ENCODE measurements around the gene SDK1. TPM values are rescaled to one million over a fixed set of nuclear protein-coding genes. Genes with fewer than 3 reads are reported as not detected.

SDK1 gene
- total RNA-seq, 1 experiment from 2014 or later, result 9.3 TPM

DNA sequence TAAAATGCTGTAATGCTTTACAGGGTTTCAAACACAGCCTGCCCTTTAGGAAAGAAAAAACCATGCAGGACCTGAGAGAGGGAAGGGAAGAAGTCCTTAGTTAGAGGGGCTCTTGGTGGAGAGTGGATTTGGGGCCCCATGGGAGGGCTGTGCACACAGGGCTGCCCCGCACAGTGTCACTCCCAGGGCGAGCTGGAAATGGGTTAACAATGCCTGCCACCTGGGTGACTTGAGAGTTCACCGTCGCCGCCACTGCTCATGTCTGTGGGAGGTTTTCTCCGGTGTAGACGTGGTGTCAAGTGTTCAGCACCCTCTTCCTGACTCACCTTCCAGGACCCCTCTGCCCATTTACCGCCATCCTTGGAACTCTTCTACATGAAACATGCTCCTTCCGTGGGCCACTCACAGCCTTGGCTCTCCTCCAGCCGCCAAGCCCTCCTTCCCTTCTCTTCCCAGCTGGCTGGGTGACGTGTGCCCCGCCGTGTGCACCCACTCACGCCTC lies 686.4 kb downstream of the SDK1 start:
- H3K27ac Mint-ChIP-seq, result peak overlapping the region; percentile 52; the same call in 1 of the 2 replicates
- peaks cover 5% of the 10 kb centered on the region; the same call in 1 of the 2 replicates for H3K36me3 Mint-ChIP-seq
- H3K9me3 Mint-ChIP-seq, result no peaks in the 10 kb centered on the region
- no peaks in the 10 kb centered on the region for H3K27me3 Mint-ChIP-seq (ENCODE audit: low read depth)
- ATAC-seq (no peak), DNase-seq (ENCODE audit: low spot score) (no peak)
- peaks cover 7% of the 10 kb centered on the region for H3K4me1 Mint-ChIP-seq
- H3K4me3 Mint-ChIP-seq, result no peak overlapping the region
- POLR2A ChIA-PET, result no interaction called here
- CTCF ChIA-PET, result interaction anchor here (3.9 kb wide), 1 partner anchor 8 kb away, joined by 20 read pairs; no protein-coding TSS in a partner anchor
- TF ChIP-seq, protein P1, sequence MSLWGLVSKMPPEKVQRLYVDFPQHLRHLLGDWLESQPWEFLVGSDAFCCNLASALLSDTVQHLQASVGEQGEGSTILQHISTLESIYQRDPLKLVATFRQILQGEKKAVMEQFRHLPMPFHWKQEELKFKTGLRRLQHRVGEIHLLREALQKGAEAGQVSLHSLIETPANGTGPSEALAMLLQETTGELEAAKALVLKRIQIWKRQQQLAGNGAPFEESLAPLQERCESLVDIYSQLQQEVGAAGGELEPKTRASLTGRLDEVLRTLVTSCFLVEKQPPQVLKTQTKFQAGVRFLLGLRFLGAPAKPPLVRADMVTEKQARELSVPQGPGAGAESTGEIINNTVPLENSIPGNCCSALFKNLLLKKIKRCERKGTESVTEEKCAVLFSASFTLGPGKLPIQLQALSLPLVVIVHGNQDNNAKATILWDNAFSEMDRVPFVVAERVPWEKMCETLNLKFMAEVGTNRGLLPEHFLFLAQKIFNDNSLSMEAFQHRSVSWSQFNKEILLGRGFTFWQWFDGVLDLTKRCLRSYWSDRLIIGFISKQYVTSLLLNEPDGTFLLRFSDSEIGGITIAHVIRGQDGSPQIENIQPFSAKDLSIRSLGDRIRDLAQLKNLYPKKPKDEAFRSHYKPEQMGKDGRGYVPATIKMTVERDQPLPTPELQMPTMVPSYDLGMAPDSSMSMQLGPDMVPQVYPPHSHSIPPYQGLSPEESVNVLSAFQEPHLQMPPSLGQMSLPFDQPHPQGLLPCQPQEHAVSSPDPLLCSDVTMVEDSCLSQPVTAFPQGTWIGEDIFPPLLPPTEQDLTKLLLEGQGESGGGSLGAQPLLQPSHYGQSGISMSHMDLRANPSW (CRISPR knock-in tag; conservative IDR thresholded peaks at IDR 0.05; ENCODE audit: low read depth), result no peak
- TF ChIP-seq ATF1 (CRISPR knock-in tag; IDR thresholded peaks at IDR 0.05) (no peak), GRHL2 (CRISPR knock-in tag; IDR thresholded peaks at IDR 0.05; ENCODE audit: insufficient replicate concordance, severe bottlenecking) (no peak), OVOL2 (CRISPR knock-in tag; IDR thresholded peaks at IDR 0.05; ENCODE audit: borderline replicate concordance) (no peak), ZNF425 (CRISPR knock-in tag; conservative IDR thresholded peaks at IDR 0.05) (no peak), ATF3 (CRISPR knock-in tag; conservative IDR thresholded peaks at IDR 0.05) (no peak), ZNF416 (CRISPR knock-in tag; IDR thresholded peaks at IDR 0.05) (no peak), NR1H2 (CRISPR knock-in tag; IDR thresholded peaks at IDR 0.05) (no peak), ZNF396 (CRISPR knock-in tag; IDR thresholded peaks at IDR 0.05; ENCODE audit: borderline replicate concordance) (no peak), ZNF121 (CRISPR knock-in tag; IDR thresholded peaks at IDR 0.05) (no peak), SOX15 (CRISPR knock-in tag; IDR thresholded peaks at IDR 0.05) (no peak), AR (CRISPR knock-in tag; IDR thresholded peaks at IDR 0.05) (no peak), ELF4 (CRISPR knock-in tag; IDR thresholded peaks at IDR 0.05; ENCODE audit: low read depth) (no peak), ZNF671 (CRISPR knock-in tag; IDR thresholded peaks at IDR 0.05) (no peak)
- TF ChIP-seq, protein P2, sequence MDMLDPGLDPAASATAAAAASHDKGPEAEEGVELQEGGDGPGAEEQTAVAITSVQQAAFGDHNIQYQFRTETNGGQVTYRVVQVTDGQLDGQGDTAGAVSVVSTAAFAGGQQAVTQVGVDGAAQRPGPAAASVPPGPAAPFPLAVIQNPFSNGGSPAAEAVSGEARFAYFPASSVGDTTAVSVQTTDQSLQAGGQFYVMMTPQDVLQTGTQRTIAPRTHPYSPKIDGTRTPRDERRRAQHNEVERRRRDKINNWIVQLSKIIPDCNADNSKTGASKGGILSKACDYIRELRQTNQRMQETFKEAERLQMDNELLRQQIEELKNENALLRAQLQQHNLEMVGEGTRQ (CRISPR knock-in tag; IDR thresholded peaks at IDR 0.05), result no peak

GRCh38 chr7:3989723-3990122 lies 688.7 kb downstream of the SDK1 start:
- ChIA-PET POLR2A (no interaction called here), CTCF (no interaction called here)
- Mint-ChIP-seq H3K27me3 (ENCODE audit: low read depth) (no peaks in the 10 kb centered on the region), H3K27ac (no peak overlapping the region), H3K36me3 (peaks cover 5% of the 10 kb centered on the region; the same call in 1 of the 2 replicates), H3K4me1 (peaks cover 13% of the 10 kb centered on the region), H3K4me3 (no peak overlapping the region), H3K9me3 (no peaks in the 10 kb centered on the region)
- TF ChIP-seq IRF2 (CRISPR knock-in tag; IDR thresholded peaks at IDR 0.05; ENCODE audit: borderline replicate concordance, low read depth), result no peak
- TF ChIP-seq GABPB1 (CRISPR knock-in tag; IDR thresholded peaks at IDR 0.05), result no peak
- no peak for TF ChIP-seq HMGXB4 (CRISPR knock-in tag; IDR thresholded peaks at IDR 0.05)
- TF ChIP-seq ZNF263 (CRISPR knock-in tag; IDR thresholded peaks at IDR 0.05; ENCODE audit: low read depth), result no peak
- no peak for TF ChIP-seq ZNF138 (CRISPR knock-in tag; conservative IDR thresholded peaks at IDR 0.05)
- TF ChIP-seq NFATC4 (CRISPR knock-in tag; IDR thresholded peaks at IDR 0.05), result no peak
- TF ChIP-seq SMAD3 (CRISPR knock-in tag; IDR thresholded peaks at IDR 0.05; ENCODE audit: borderline replicate concordance), result no peak
- TF ChIP-seq ZNF425 (CRISPR knock-in tag; conservative IDR thresholded peaks at IDR 0.05), result no peak
- TF ChIP-seq NR1H2 (CRISPR knock-in tag; IDR thresholded peaks at IDR 0.05), result no peak
- DNase-seq (ENCODE audit: low spot score), result no peak
- ATAC-seq, result no peak

Data from WTC11 (cell line).